Mesenchymal stem cell (in vitro differentiated cells and primary cell): ENCODE results near the gene ELMO1.

Experiments
- DNase-seq: peaks from one replicate; pipeline ENCODE4 v3.0.0-alpha.2; 2013
- H2AFZ ChIP-seq: one replicate; pipeline ENCODE4 v1.6.1; 2013; ENCODE audit warnings: low read depth, mild to moderate bottlenecking, control low read depth, inconsistent platforms, low read length, moderate library complexity
- H2AK5ac ChIP-seq: 2 replicates; pipeline ENCODE4 v1.6.1; 2013; ENCODE audit warnings: low read length, moderate library complexity, mild to moderate bottlenecking, inconsistent platforms; ENCODE audit not compliant: severe bottlenecking
- H2BK120ac ChIP-seq: one replicate; pipeline ENCODE4 v1.6.1; 2013; ENCODE audit warnings: low read depth, mild to moderate bottlenecking, inconsistent platforms, low read length, moderate library complexity
- H2BK12ac ChIP-seq, 2 experiments: one replicate each; pipeline ENCODE4 v1.6.1; 2013; ENCODE audit warnings: inconsistent platforms in 2 of 2, low read length in 2 of 2, mild to moderate bottlenecking in 2 of 2, moderate library complexity in 2 of 2, control low read depth in 1 of 2
- H2BK15ac ChIP-seq: one replicate; pipeline ENCODE4 v1.6.1; 2013; ENCODE audit warnings: mild to moderate bottlenecking, low read depth, inconsistent platforms; ENCODE audit not compliant: poor library complexity, severe bottlenecking
- H2BK5ac ChIP-seq: 2 replicates; pipeline ENCODE4 v1.6.1; 2013; ENCODE audit warnings: low read depth, mild to moderate bottlenecking, low read length, control low read depth, inconsistent platforms; ENCODE audit not compliant: poor library complexity, severe bottlenecking
- H3K14ac ChIP-seq, 2 experiments: one replicate each; pipeline ENCODE4 v1.6.1; 2013; ENCODE audit warnings: inconsistent platforms in 2 of 2, low read length in 2 of 2, control low read depth in 1 of 2, mild to moderate bottlenecking in 1 of 2, moderate library complexity in 1 of 2
- H3K18ac ChIP-seq, 2 experiments: one replicate each; pipeline ENCODE4 v1.6.1; 2013; ENCODE audit warnings: inconsistent platforms in 2 of 2, low read length in 2 of 2, control low read depth in 1 of 2, low read depth in 1 of 2, mild to moderate bottlenecking in 1 of 2
- H3K23ac ChIP-seq, 2 experiments: one replicate each; pipeline ENCODE4 v1.6.1; 2013; ENCODE audit warnings: inconsistent platforms in 2 of 2, low read length in 2 of 2, mild to moderate bottlenecking in 2 of 2, moderate library complexity in 2 of 2, control low read depth in 1 of 2
- H3K27ac ChIP-seq: 2 replicates; pipeline ENCODE4 v1.5.1; 2013; ENCODE audit warnings: mild to moderate bottlenecking, moderate library complexity, low read length, control low read depth, inconsistent platforms; ENCODE audit not compliant: poor library complexity, severe bottlenecking
- H3K27me3 ChIP-seq, 2 experiments: 2 replicates each; pipeline versions ENCODE4 v1.6.1 to v1.7.0; 2013; ENCODE audit warnings: low read length in 2 of 2, mild to moderate bottlenecking in 2 of 2, moderate library complexity in 2 of 2, control low read depth in 1 of 2, inconsistent platforms in 1 of 2; ENCODE audit not compliant: control insufficient read depth in 1 of 2, insufficient read depth in 1 of 2
- H3K36me3 ChIP-seq, 2 experiments: 2 replicates each; pipeline versions ENCODE4 v1.6.1 to v1.7.0; 2013; ENCODE audit warnings: low read length in 2 of 2, control low read depth in 1 of 2, inconsistent platforms in 1 of 2, low read depth in 1 of 2, mild to moderate bottlenecking in 1 of 2; ENCODE audit not compliant: insufficient read depth in 2 of 2, control insufficient read depth in 1 of 2
- H3K4ac ChIP-seq, 2 experiments: one replicate each; pipeline ENCODE4 v1.6.1; 2013; ENCODE audit warnings: inconsistent platforms in 2 of 2, low read length in 2 of 2, mild to moderate bottlenecking in 2 of 2, moderate library complexity in 2 of 2, control low read depth in 1 of 2, low read depth in 1 of 2
- H3K4me1 ChIP-seq: 2 replicates; pipeline ENCODE4 v1.6.1; 2013; ENCODE audit warnings: low read depth, low read length, control low read depth; ENCODE audit not compliant: control insufficient read depth, insufficient read depth
- H3K4me2 ChIP-seq: 2 replicates; pipeline ENCODE4 v1.6.1; 2013; ENCODE audit warnings: low read length, mild to moderate bottlenecking, inconsistent platforms; ENCODE audit not compliant: poor library complexity, severe bottlenecking
- H3K4me3 ChIP-seq, 2 experiments: 2 replicates each; pipeline versions ENCODE4 v1.5.1 to v1.7.0; 2013; ENCODE audit warnings: low read length in 2 of 2, mild to moderate bottlenecking in 2 of 2, control low read depth in 1 of 2, low read depth in 1 of 2; ENCODE audit not compliant: insufficient read depth in 1 of 2
- H3K79me1 ChIP-seq: replicated peaks from 2 replicates; pipeline ENCODE4 v1.6.1; 2013; ENCODE audit warnings: mild to moderate bottlenecking, control low read depth, low read length, inconsistent platforms; ENCODE audit not compliant: poor library complexity, severe bottlenecking
- H3K9ac ChIP-seq: 2 replicates; pipeline ENCODE4 v1.7.0; 2013; ENCODE audit warnings: mild to moderate bottlenecking, low read length, moderate library complexity
- H3K9me3 ChIP-seq: 2 replicates; pipeline ENCODE4 v1.7.0; 2013; ENCODE audit warnings: mild to moderate bottlenecking, low read length; ENCODE audit not compliant: control insufficient read depth
- H4K8ac ChIP-seq: one replicate; pipeline ENCODE4 v1.6.1; 2013; ENCODE audit warnings: inconsistent platforms, mild to moderate bottlenecking, low read length, moderate library complexity
- H4K91ac ChIP-seq: one replicate; pipeline ENCODE4 v1.6.1; 2013; ENCODE audit warnings: mild to moderate bottlenecking, low read length, inconsistent platforms
- WGBS: methylation state at CpG from one replicate; pipeline ENCODE4 v1.1.7; 2013; ENCODE audit warnings: mixed read lengths; 5-methylcytosine and 5-hydroxymethylcytosine counted together

Gene ELMO1

DNA sequence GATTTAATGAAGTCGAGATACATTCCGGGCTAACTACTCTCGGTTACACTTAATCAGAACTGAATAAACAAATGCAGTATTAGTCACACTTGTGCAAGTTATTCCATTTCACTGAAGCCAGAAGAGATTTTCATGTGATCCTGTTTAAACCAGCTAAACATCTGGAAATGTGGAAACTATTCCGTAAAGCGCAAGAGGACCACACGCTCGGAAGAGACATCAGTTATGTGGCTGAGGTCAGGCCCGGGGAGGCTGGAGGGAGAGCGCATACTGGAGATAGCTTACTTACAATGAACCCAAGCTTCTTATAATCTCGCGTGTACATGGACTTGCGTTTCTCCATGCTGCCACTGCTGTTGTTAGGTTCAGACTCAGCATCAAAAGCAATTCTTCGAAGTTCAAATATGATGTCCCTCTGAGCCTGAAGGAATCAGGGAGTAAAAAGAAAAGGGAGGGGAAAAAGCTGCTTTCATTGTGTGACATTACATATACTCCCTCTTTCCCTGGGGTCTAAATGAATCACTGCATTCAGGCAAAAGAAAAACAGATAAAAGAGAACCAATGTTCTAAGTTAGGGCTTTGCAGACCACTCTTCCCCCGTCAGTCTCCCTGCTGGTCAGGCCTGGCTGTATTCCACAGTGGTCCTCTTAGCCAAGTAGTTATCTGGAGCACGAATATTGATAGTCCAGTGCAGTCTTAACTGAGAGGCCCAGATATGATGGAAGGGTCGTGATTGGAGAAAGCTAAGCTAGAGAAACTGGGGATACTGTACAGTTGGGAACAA is 237.4 kb downstream of the ELMO1 start:
- Histone ChIP-seq H2BK5ac (no peak overlapping the region), H3K18ac (peak overlapping the region in 1 of 2 experiments; percentile 18), H3K27me3 (peaks cover 5 to 10% of the 10 kb centered on the region in 2 experiments), H2BK120ac (no peak overlapping the region), H2BK12ac (no peak overlapping the region), H3K4me2 (no peak overlapping the region), H2AFZ (no peak overlapping the region), H3K9ac (peak overlapping the region; percentile 75), H3K9me3 (no peaks in the 10 kb centered on the region), H3K27ac (no peak overlapping the region), H3K4me1 (no peaks in the 10 kb centered on the region), H3K79me1 (no peaks in the 10 kb centered on the region), H2BK15ac (no peak overlapping the region), H4K91ac (no peak overlapping the region), H3K14ac (no peak overlapping the region), H3K23ac (no peak overlapping the region), H3K4me3 (peak overlapping the region in 1 of 2 experiments; percentile 48), H2AK5ac (no peak overlapping the region), H4K8ac (no peak overlapping the region), H3K4ac (no peak overlapping the region), H3K36me3 (no peaks in the 10 kb centered on the region)
- 87% methylated on average over 16 of the region's 16 CpGs for WGBS
- peak; percentile 87 for DNase-seq

DNA sequence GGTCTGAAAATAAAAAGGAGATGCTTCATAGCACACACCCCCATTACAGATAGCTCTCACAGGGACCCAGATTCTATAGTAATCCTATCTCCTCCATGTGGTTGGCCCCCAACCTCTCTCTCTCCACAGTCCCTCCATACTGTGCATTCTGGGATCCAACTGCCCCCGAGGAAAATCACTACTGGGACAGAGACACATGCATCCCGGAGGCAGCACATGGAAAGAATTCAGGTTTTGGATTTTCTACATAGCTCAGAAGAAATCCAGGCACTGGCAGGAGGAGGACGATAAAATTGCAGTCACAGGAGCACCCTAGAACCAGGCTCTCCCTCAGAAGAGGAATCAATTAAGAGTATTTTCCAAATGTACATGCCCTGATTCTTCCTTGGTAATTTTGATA is 239.5 kb downstream of the ELMO1 start:
- Histone ChIP-seq H3K14ac (no peak overlapping the region), H3K9ac (peak overlapping the region; percentile 38), H3K27ac (no peak overlapping the region), H3K4me1 (no peaks in the 10 kb centered on the region), H4K8ac (no peak overlapping the region), H4K91ac (no peak overlapping the region), H2AK5ac (no peak overlapping the region), H3K79me1 (no peaks in the 10 kb centered on the region), H3K18ac (no peak overlapping the region), H3K4me2 (no peak overlapping the region), H3K4me3 (no peak overlapping the region), H2AFZ (no peak overlapping the region), H3K9me3 (no peaks in the 10 kb centered on the region), H2BK12ac (no peak overlapping the region), H3K36me3 (no peaks in the 10 kb centered on the region), H2BK120ac (no peak overlapping the region), H3K27me3 (peaks cover 2 to 7% of the 10 kb centered on the region in 2 experiments), H2BK5ac (no peak overlapping the region), H3K4ac (no peak overlapping the region), H2BK15ac (no peak overlapping the region), H3K23ac (no peak overlapping the region)
- WGBS, result 95% methylated on average over 3 of the region's 3 CpGs
- no peak for DNase-seq

- H2BK120ac ChIP-seq, result no peak overlapping the region
- no peak overlapping the region for H2AFZ ChIP-seq
- no peak overlapping the region for H4K8ac ChIP-seq
- 32% methylated on average over 3 of the region's 5 CpGs for WGBS
- H2AK5ac ChIP-seq, result no peak overlapping the region
- H2BK5ac ChIP-seq, result no peak overlapping the region
- H3K4me3 ChIP-seq, result no peak overlapping the region
- no peak overlapping the region for H3K4me2 ChIP-seq
- H3K27ac ChIP-seq, result no peak overlapping the region
- H3K18ac ChIP-seq, result no peak overlapping the region
- no peaks in the 10 kb centered on the region for H3K36me3 ChIP-seq
- peak; percentile 82 for DNase-seq
- no peak overlapping the region for H3K4ac ChIP-seq
- H3K23ac ChIP-seq, result no peak overlapping the region
- no peak overlapping the region for H3K14ac ChIP-seq
- H2BK12ac ChIP-seq, result no peak overlapping the region
- peaks cover 0 to 2% of the 10 kb centered on the region in 2 experiments for H3K27me3 ChIP-seq
- H2BK15ac ChIP-seq, result no peak overlapping the region
- no peak overlapping the region for H4K91ac ChIP-seq
- peak overlapping the region; percentile 38 for H3K9ac ChIP-seq
- H3K4me1 ChIP-seq, result no peaks in the 10 kb centered on the region
- no peaks in the 10 kb centered on the region for H3K9me3 ChIP-seq
- H3K79me1 ChIP-seq, result no peaks in the 10 kb centered on the region
These were observed 240.1 kb downstream of the ELMO1 start for GRCh38 chr7:37208528-37208927.

DNA sequence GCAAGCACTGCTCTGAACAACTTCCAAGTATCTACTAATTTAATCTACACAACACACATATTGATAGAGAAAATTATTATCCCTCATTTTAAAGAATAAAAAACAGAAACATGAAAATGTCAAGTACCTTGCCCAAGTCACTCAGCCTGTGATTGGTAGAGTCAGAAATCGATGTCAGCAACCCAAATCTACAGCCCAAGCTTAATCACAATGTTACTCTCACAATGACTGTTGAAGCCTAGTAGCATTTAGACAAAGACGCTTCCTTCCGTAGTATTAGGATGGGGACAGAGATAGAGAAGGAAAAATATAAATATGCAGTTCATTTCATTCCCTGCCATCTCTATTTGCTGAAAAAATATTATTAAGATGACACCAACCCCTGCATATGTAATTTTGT is 242.5 kb downstream of the ELMO1 start:
- DNase-seq, result no peak
- Histone ChIP-seq H4K91ac (no peak overlapping the region), H2AK5ac (no peak overlapping the region), H3K4me2 (no peak overlapping the region), H3K9me3 (no peaks in the 10 kb centered on the region), H3K4me1 (peaks cover 1% of the 10 kb centered on the region), H2BK15ac (no peak overlapping the region), H2BK12ac (no peak overlapping the region), H2AFZ (no peak overlapping the region), H3K27ac (no peak overlapping the region), H2BK5ac (no peak overlapping the region), H3K23ac (no peak overlapping the region), H4K8ac (no peak overlapping the region), H3K4ac (no peak overlapping the region), H3K9ac (no peak overlapping the region), H2BK120ac (no peak overlapping the region), H3K14ac (no peak overlapping the region), H3K18ac (no peak overlapping the region), H3K36me3 (no peaks in the 10 kb centered on the region), H3K4me3 (no peak overlapping the region), H3K27me3 (no peaks in the 10 kb centered on the region), H3K79me1 (no peaks in the 10 kb centered on the region)
- 86% methylated on average over 1 of the region's 3 CpGs for WGBS
